AG10803 (cell line): ENCODE measurements around the gene SEMA6D.

Experiments
- DNase-seq: peaks from one replicate; pipeline ENCODE4 v3.0.0; 2010; ENCODE audit warnings: low read depth
- H3K4me3 ChIP-seq: 2 replicates; pipeline ENCODE4 v1.5.1; 2011; ENCODE audit warnings: mild to moderate bottlenecking, low read length, control low read depth
- TF ChIP-seq, protein P1 (sequence below): conservative IDR thresholded peaks from 2 replicates; pipeline ENCODE4 v1.5.1; 2011; ENCODE audit warnings: mild to moderate bottlenecking, low read length, control low read depth, inconsistent platforms

Gene SEMA6D

GRCh38 chr15:47788685-47789084 is 71.4 kb downstream of the SEMA6D start:
- DNase-seq = no peak
- no peak overlapping the region for H3K4me3 ChIP-seq
- TF ChIP-seq, protein P1, sequence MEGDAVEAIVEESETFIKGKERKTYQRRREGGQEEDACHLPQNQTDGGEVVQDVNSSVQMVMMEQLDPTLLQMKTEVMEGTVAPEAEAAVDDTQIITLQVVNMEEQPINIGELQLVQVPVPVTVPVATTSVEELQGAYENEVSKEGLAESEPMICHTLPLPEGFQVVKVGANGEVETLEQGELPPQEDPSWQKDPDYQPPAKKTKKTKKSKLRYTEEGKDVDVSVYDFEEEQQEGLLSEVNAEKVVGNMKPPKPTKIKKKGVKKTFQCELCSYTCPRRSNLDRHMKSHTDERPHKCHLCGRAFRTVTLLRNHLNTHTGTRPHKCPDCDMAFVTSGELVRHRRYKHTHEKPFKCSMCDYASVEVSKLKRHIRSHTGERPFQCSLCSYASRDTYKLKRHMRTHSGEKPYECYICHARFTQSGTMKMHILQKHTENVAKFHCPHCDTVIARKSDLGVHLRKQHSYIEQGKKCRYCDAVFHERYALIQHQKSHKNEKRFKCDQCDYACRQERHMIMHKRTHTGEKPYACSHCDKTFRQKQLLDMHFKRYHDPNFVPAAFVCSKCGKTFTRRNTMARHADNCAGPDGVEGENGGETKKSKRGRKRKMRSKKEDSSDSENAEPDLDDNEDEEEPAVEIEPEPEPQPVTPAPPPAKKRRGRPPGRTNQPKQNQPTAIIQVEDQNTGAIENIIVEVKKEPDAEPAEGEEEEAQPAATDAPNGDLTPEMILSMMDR = no peak

DNA sequence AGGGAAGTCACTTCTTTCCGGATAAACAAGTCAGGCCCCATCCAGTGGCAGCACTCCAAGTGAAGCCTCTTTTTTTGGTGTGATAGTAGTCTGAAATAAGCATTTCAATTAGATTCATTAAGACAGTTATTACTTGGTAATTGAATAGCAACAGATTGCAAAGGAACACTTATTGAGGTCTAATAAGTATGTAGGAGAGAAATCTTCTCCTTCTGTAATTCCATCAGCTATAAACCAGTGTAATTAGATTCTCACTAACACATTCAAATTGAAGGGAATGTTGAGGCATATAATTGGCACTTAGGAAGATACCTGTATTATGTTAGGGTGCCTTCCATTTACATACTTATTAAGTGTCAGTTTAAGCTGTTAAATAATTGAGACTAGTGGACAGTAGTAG is 73.9 kb downstream of the SEMA6D start:
- no peak overlapping the region for H3K4me3 ChIP-seq
- TF ChIP-seq, protein P1 = no peak
- DNase-seq = no peak

DNA sequence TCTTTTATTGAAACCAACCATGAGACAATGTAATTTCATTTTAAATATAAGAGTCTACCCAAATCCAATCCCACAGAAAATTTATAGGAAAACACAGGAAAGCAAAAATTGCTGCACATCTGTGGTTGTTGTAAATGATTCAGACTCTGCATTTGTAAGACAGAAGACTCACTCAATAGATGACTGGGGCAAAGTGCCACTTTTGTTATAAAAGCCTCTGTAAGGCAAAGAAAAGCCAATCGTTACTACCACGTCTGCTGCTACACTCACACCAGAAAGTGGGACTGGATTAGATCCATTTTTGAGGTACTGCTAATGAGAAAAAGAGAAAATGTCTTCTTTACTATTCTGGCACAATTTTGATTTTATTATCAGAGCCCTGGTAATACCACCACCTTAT is 74.9 kb downstream of the SEMA6D start:
- TF ChIP-seq, protein P1 = no peak
- no peak for DNase-seq
- H3K4me3 ChIP-seq = no peak overlapping the region

- TF ChIP-seq, protein P1 = no peak
- DNase-seq = no peak
- no peak overlapping the region for H3K4me3 ChIP-seq
These were observed 77.1 kb downstream of the SEMA6D start for GRCh38 chr15:47794252-47794914.

GRCh38 chr15:47795864-47796263 is 78.6 kb downstream of the SEMA6D start:
- no peak for DNase-seq
- no peak overlapping the region for H3K4me3 ChIP-seq
- TF ChIP-seq, protein P1 = no peak

- TF ChIP-seq, protein P1 = no peak
- DNase-seq = no peak
- H3K4me3 ChIP-seq = no peak overlapping the region
These were observed 79.0 kb downstream of the SEMA6D start for GRCh38 chr15:47796339-47796738.

- TF ChIP-seq, protein P1 = no peak
- no peak for DNase-seq
- no peak overlapping the region for H3K4me3 ChIP-seq
These were observed 79.5 kb downstream of the SEMA6D start for GRCh38 chr15:47796830-47797229.
